CD4-positive, alpha-beta T cell treated with Interleukin-10 for 1 hour (primary cell): ENCODE results near the gene KCND3.

Source experiments
- DNase-seq: peaks from one replicate; pipeline ENCODE4 v3.0.0-alpha.2; 2020

The KCND3 gene

DNA sequence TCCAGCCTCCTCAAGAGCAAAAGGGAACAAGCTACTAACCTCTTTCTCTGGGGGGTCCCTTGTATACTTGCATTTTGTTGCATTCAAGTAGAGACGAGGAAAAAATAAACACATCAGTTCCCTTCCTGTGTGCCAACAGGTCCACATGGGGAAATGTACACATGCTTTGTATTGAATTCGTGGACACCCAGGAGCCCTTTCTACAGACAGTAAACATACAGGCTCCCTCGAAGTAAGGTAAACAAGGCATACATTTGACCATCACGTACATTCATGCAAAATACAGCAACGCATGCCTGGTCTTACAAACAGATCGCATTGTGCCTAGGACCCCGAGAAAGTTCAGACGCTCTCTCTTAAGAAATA lies 1.1 kb downstream of the KCND3 start:
- DNase-seq, result no peak

- DNase-seq, result no peak
Measured at GRCh38 chr1:111987502-111987901, 2.0 kb downstream of the KCND3 start.

- no peak for DNase-seq
Measured at GRCh38 chr1:111983500-111983899, 6.0 kb downstream of the KCND3 start.

DNA sequence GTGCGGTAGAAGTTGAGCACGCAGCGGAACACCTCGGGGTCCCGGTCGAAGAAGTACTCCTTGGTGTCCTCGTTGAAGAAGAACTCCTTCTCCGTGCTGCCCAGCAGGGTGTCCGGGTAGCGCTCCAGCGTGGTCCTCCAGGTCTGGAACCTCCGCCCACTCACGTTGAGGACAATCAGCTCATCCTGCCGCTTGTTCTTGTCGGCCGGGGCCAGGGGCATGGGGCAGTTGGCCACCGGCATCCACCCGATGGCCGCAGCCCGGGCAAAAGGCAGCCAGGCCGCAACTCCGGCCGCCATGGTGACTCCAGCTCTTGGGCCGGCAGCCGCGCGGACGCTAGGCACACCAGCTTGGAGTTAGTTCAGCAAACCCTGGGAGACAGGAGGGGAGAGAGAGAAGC lies 7.0 kb downstream of the KCND3 start:
- DNase-seq, result no peak

DNA sequence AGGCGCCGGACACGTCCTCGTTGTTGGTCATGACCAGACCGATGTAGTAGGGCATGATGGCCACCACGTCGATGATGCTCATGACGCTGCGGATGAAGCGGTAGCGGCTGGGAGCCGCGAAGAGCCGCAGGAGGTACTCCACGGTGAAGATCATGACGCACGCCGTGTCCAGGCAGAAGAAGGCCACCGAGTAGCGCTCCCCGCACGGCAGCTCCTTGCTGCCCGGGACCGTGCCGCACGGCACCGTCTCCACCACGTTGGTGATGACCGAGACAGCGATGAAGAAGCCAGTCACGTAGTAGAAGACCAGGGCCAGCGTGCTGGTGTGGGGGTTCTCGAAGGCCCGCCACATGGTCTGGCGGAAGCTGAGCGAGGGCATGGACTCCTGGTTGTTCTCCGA lies 7.6 kb downstream of the KCND3 start:
- no peak for DNase-seq

DNA sequence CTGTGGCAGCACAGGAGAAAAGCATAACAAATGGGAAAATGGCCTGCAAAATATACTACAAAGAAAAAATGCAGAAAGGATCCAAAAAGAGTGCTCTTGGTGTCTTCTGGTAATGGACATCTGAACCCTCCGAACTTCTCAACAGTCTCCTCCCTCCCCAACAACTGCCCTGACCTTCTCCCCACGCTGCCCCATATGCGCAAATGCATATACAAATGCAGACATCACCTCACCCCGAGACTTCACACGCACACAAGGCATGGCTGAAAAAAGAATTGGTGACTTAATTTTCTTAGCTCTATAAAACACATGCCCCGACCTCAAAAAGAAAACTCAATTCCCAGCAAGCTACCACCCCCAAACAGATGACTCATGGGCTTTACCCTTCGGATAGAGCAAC lies 8.4 kb downstream of the KCND3 start:
- DNase-seq, result no peak

GRCh38 chr1:111980686-111981085 lies 8.8 kb downstream of the KCND3 start:
- DNase-seq, result no peak

- no peak for DNase-seq
Measured at GRCh38 chr1:111978695-111979094, 10.8 kb downstream of the KCND3 start.

DNA sequence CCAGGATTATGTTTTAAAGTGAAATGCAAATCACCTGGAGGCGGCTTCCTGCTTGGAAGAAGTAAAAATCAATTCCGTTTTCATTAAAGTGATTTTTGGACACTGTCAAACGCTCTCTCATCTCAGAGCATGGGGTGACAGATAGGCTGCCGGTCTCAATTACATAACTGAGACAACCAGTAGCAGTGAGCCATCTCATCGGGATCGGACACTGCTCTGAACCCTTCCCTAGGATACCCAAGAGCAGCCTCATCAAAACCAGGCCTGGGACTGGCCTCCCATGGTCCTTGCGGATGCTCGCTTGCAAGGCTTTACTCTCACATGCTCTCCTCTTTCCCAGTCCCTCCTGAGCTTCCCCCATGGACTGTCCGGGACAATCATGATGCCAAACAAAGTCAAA lies 12.1 kb downstream of the KCND3 start:
- DNase-seq, result no peak

DNA sequence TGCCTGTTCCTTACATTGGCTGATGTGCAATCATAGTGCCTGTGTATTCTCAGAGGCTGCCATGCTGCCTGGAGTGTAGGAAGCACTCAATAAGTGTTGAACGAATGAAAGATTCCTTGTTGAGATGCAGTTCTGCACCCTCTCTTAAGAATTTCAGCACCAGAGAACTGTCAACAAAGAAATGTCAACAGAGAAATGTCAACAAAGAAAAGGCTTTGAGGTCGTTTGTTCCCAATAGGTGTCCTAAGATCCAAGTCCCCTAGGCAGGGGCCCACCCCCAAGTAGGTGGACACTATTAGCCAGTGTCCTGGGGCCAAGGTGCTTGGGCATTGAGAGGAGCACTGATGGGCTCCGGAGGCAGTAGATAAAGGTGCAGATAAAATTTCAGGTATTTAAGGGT lies 12.6 kb downstream of the KCND3 start:
- no peak for DNase-seq

DNA sequence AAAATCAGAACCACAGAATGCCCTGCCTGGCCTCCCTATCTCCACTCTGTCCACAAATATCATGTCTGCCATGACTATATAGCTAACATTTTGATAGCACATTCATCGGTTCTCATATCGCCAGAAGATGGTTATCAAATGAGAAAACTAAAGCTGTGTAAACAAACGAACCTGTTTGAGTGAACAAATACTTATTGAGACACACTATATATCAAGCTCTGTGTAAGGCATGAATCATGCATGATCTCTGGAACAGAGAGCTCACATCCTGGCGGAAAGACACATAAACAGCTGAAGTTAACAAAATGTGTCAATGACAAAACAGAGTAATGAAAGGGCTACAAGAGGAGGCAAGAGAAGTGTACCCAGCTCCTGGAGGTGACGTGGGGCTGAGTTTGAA lies 13.1 kb downstream of the KCND3 start:
- no peak for DNase-seq

- DNase-seq, result no peak
Measured at GRCh38 chr1:111973150-111973790, 16.2 kb downstream of the KCND3 start.

- no peak for DNase-seq
Measured at GRCh38 chr1:111971396-111971795, 18.1 kb downstream of the KCND3 start.

GRCh38 chr1:111968511-111968910 lies 21.0 kb downstream of the KCND3 start:
- DNase-seq, result no peak

- no peak for DNase-seq
Measured at GRCh38 chr1:111967886-111968285, 21.6 kb downstream of the KCND3 start.

DNA sequence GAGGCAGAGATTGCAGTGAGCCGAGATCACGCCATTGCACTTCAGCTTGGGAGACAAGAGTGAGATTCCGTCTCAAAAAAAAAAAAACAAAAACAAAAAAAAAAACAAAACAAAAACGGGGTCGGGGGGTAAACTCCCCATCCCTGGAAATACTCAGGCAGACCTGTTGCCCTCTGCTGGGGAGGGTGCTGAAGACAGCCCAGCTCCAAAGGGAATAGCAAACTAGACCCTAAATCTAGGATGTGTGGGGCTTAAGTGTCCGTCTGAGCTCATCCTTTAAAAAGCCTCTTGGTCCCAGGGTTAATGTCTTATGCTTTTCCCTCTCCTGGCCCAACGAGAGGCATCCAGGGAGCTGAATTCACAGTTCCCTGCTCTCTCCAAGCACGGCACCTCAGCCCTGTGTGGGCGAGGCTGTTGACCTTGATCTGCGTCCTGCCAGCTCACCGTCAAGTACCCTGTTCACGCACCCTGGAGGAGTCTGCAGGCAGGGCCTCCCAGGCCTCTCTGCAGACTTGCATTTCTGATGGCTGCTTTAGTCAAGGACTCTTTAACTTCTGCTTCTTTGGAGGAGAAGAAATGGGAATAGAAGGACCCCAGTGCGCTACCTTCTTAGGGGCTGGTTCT lies 22.3 kb downstream of the KCND3 start:
- no peak for DNase-seq

DNA sequence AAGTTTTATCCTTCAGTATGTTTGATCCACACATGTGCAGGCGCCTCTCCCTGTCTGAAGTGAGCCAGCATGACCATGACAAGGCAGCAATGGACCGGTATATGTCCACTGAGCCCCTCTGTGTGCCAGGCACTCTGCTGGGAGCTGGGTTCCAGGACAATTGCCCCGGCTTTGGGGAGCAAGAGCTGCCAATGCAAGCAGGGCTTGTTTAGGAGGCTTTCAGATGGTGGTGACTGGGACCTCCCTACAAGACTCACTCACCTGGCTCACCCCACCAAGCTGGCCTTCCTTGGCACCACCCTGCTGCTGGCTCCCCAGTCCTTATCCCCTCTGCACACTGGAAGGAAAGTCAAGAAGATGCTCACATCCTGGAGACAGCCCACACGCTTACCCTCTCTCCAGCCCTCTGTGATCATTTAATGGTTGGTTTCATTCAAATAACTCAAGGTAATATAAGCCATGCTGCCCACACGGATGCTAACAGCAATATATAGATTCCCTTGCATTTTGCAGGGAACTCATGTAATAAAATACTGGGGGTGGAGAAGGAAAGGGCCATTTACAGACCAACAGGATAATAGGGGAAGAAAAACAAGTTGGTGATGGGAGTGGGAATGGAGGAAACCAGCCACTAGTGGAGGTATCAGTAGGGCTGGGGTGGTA lies 23.6 kb downstream of the KCND3 start:
- no peak for DNase-seq

GRCh38 chr1:111963985-111964738 lies 25.3 kb downstream of the KCND3 start:
- DNase-seq, result no peak

GRCh38 chr1:111961773-111962565 lies 27.5 kb downstream of the KCND3 start:
- no peak for DNase-seq

- DNase-seq, result no peak
Measured at GRCh38 chr1:111961016-111961415, 28.5 kb downstream of the KCND3 start.

DNA sequence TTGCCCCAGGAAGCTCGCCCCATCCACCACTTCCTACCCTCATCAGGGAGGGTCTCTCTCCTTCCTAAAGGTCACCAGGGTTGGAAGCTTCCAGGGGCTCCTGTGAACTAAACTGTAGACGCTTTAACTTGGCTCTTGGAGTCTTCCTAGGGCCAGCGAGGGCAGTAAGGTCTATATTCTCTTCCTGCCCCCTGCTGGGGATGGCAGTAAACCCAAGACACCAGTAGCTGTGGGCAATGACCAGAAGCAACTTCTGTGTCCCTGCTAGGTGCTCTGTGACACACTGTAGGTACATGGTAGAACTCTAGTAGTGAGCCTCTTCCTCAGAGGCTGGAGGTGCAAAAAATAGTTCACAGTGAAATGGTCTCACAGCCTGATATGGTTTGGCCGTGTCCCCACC lies 30.0 kb downstream of the KCND3 start:
- DNase-seq, result no peak

DNA sequence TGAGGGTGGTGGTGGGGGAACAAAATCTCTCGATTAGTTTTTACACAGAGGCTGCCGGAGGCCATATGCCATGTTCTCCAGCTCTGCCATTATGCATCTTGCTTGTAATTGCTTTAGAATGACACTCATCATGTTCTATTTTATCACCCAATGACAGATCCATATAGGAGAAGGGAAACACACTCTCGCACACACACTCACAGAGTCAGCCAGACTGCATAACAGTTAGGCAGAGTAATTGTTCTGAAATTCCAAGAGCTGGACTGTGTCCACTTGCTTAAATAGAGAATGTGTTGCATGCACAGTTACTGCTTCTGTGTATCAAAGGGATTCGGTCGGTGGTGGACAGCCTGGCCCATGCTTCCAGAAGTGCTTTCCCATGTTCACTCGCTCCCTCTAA lies 30.6 kb downstream of the KCND3 start:
- DNase-seq, result no peak

GRCh38 chr1:111958075-111958474 lies 31.4 kb downstream of the KCND3 start:
- DNase-seq, result no peak
